CMK (cell line): ENCODE data around the gene CNTLN.
"Not testable (repeated sequence)": the region's sequence is repeated elsewhere in the genome, so short reads cannot be mapped to it uniquely, and the experiment has no call there.

Source experiments
- DNase-seq: peaks from one replicate; pipeline ENCODE4 v3.0.0-alpha.2; 2010; ENCODE audit warnings: low read depth

Gene CNTLN

DNA sequence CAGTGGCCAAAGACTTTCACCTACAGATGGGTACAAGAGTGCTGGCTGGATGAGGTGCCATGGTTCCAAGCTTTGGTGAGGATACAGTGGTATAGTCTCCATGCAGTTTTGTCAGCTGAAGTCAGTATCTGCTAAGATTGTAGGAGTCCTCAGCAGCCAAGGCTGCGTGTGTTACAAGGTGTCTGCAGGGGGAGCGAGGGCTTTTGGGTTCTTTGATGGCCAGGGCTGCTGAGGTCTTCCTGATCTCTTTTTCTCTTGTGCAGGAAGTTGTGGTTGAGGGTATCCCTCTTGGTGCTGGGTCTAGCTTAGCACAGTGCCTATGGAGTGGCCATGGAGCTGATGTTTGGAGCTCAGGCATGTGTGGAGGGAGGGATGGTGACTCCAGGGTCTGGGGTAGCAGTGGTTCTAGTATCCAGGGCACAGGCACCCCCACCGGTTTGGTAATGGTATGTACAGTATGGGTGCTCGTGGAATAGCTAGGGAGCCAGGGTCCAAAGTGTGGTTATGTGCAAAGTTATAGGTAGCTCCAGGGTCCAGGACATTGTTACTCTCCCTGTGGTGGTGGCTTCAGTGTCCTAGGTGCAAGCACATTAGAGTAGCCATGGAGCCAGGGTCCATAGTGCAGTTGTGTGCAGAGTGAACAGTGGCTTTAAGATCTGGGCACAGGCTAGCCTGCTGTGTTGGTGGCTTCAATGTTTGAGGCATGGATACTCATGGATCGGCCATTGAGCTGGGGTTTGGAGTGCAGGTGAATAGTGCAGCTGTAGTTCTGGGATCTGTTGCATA lies 36.7 kb downstream of the CNTLN start:
- DNase-seq, result no peak

GRCh38 chr9:17177496-17177895 lies 42.7 kb downstream of the CNTLN start:
- not testable (repeated sequence) for DNase-seq

GRCh38 chr9:17185481-17186029 lies 50.7 kb downstream of the CNTLN start:
- DNase-seq, result no peak

- DNase-seq, result no peak
Observed at GRCh38 chr9:17191082-17191481, 56.2 kb downstream of the CNTLN start.

GRCh38 chr9:17204611-17205152 lies 69.8 kb downstream of the CNTLN start:
- DNase-seq, result no peak

DNA sequence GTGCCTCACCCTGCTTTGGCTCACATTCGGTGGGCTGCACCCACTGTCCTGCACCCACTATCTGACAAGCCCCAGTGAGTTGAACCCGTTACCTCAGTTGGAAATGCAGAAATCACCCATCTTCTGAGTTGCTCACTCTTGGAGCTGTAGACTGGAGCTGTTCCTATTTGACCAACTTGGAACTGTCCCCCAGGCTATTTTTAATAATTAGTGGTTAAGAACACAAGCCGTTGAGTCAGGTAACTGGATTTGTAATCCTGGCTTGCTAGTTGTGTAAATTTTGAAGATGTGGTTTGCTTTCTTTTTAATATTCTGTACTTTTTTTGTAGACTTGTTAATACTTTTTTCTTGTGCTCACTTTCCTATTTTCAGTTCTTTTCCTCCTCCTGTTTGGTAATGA lies 81.2 kb downstream of the CNTLN start:
- DNase-seq, result no peak

DNA sequence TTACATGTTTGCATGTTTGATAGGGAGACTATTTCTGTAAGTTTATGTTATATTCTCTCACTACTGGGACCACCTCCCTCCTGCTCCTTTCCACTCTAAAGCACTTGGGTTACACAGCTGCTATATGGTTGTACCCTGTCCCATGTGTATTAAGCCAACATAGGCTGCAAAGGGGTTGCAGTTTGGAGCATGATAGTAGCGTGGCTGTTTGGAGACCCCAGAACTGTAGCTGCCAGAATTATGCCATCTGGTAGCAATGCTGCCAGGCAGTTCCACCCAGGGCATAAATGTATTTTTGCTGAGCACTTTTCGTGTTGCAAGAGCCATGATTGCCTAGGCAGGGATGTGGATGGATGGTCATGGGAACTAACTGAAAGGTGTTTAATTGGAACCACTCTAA lies 81.8 kb downstream of the CNTLN start:
- DNase-seq, result no peak

- no peak for DNase-seq
Observed at GRCh38 chr9:17217272-17217671, 82.4 kb downstream of the CNTLN start.

DNA sequence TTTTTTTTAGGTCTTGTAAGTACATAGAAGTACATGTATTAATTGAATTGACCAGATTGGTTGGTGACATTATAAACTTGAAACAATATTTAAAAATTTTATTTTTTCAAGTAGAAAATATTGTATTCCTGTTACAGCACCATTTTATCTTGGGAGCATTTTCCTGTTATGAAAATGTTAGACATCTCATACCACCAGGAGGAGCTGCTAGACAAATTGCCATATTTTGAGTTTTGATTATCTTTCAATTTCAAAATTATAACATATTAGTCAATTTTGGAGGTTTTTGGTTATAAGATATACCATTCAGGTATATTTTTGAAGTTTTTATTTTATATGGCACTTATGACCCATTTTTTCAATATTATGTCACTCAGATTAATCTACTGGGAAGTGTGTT lies 84.4 kb downstream of the CNTLN start:
- no peak for DNase-seq

DNA sequence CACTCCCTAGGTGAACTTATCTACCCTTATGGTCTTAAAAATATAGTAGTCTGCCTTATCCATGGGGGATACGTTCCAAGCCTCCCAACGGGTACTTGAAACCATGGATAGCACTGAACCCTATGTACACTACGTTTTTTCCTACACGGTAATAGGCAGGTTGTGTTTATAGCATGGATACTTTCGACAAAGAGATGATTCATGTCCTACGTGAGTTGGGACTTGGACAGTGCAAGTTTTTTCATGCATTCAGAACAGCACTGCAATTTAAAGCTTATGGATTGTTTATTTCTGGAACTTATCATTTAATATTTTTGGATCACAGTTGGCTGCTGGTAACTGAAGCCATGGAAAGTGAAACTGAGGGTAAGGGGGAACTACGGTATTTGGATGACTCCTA lies 88.1 kb downstream of the CNTLN start:
- no peak for DNase-seq

GRCh38 chr9:17225407-17225806 lies 90.6 kb downstream of the CNTLN start:
- DNase-seq, result no peak

- DNase-seq, result no peak
Observed at GRCh38 chr9:17229945-17230560, 95.2 kb downstream of the CNTLN start.

GRCh38 chr9:17230646-17231045 lies 95.8 kb downstream of the CNTLN start:
- no peak for DNase-seq

GRCh38 chr9:17236147-17236546 lies 101.3 kb downstream of the CNTLN start:
- DNase-seq, result no peak

DNA sequence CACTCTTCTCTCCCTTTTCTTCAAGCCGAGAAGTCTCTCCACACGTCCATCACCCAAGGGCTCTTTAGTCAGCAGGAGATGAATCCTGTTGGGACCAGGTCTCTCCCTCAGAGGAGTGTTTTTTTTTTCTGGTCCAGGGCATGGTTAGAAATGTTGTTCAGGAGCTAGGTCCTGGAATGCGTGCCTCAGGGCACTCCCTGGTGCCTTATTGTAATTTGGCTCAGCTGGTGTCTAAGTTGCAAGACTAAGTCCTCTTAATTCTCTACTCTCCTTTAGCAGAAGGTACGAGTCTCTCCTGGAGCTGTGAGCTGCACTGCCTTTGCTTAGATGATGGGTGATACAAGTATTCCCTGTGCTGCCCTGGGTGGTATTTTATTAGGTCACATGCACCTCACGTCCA lies 111.9 kb downstream of the CNTLN start:
- DNase-seq, result no peak

DNA sequence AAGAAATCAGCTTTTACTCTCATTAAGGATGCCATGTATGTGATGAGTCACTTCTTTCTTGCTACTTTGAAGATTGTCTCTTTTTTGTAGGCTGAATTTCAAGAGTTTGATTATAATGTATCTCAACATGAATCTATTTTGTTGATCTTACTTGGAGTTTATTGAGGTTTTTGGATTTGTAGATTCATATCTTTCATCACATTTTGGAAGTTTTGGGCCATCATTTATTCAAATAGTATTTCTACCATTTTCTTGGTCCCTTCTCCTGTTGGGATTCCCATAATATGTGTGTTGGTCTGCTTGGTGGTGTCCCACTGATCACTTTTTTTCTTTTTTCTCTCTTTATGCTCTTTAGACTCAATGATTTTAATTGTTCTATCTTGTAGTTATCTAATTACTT lies 116.3 kb downstream of the CNTLN start:
- no peak for DNase-seq

- not testable (repeated sequence) for DNase-seq
Observed at GRCh38 chr9:17268531-17269188, 133.8 kb downstream of the CNTLN start.

DNA sequence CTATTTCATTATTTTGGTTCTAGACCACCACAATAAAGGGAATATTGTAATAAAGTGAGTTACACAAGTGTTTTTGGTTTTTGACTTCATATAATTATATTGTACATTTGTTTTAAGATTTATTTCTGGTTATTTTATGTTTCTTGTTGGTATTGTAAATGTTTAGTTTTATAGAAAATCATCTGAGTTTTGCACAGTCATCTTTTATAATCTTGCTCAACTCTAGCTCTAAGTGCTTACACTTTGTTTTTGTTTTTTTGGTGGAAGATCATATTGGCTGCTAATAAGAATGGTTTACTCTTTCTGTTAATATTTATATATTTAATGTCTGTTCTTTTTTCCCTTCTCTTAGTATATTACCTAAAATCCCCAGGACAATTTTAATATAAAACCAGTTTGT lies 135.0 kb downstream of the CNTLN start:
- no peak for DNase-seq

- DNase-seq, result no peak
Observed at GRCh38 chr9:17272536-17272935, 137.7 kb downstream of the CNTLN start.

DNA sequence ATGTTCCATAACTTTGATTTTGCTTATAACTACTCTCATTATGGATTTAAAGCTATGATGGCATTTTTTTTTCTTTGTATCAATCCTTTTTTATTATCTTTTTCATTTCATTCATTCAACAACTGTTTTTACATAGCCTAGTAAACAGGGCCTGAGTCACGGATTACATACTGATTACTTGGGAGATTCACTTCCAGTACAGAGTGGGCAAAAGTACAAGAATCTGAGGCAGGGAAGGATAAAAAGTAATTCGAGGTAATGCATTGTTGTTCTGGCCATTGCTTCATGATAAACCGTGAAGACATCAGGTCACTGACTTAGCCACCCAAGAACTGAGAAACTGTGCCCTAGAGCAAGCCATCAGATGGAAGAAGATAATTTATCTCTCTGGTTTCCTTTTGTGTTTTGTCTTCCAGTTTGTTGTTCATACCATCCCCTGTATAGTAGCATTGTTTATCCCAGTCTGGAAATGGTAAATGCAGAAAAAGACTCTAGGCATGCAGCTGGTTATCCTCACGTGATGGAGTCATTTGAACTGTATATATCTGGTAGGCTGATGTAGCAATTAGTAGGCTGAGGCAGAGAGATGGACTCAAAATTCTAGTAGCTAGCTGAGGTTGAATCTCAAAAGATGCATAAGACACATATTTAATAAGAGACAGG lies 145.6 kb downstream of the CNTLN start:
- no peak for DNase-seq

GRCh38 chr9:17290673-17291072 lies 155.8 kb downstream of the CNTLN start:
- DNase-seq, result not testable (repeated sequence)

DNA sequence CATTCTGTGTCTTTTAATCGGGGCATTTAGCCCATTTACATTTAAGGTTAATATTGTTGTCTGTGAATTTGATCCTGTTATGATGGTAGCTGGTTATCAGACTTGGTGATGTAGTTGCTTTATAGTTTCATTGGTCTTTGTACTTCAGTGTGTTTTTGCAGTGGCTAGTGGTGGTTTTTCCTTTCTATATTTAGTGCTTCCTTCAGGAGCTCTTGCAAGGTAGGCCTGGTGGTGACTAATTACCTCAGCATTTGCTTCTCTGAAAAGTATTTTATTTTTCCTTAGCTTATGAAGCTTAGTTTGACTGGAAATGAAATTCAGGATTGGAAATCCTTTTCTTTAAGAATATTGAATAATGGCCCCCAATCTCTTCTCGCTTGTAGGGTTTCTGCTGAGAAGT lies 156.9 kb downstream of the CNTLN start:
- DNase-seq, result no peak
